Measurements from ENCODE around the gene ROBO3. TPM values are rescaled to one million over a fixed set of nuclear protein-coding genes. Genes with fewer than 3 reads are reported as not detected.

ROBO3 gene
- total and polyA plus RNA-seq, 2 of the 8 experiments (the other 6 are each of a cell fraction or from before 2014, with no cell fraction given): 12.1 to 24.6 TPM

DNA sequence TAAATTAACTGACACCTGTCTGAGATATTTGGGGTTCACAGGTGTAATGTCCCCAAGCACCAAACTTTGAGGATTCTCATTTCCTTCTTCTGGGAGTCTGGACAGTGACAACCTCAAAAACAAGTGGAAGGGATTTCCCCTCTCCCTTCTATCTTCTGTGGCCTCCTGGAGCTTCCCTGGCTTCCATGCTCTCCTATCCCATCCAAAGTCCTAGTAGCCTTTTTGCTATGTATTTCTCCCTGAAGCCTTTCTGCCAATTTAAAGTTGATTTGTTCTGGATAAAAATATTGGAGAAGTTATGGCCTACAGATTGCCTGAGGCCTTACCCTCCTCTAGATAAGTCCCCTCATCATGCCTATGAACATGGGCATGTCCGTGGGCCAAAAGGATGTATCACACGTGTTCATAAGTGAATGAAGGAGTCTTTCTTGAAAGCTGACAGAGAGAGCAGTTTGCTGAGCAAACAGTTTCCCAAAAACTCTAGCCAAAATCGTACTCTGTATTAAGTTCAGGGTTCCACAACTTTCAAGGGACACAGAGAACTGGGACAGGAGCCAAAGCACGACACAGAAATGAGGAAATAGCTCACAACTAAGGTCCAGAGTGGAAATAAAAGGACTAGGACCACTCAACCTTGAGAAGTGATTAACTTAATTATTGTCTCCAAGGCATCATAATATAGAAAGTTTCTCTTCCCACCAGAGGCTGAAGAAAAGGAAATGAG lies 63.9 kb downstream of the ROBO3 start:
- H3K79me1 ChIP-seq (ENCODE audit: low read depth, low read length): no peaks in the 10 kb centered on the region
- no peaks in the 10 kb centered on the region; the same call in 1 of the 2 replicates for H3K23me2 ChIP-seq (ENCODE audit: low read depth, low read length)
- no peak overlapping the region for H4K5ac ChIP-seq (ENCODE audit: insufficient read length, low read depth, low read length)
- H4K8ac ChIP-seq (ENCODE audit: extremely low read depth, insufficient read depth, low read length): no peak overlapping the region
- H2BK15ac ChIP-seq (ENCODE audit: low read length): no peak overlapping the region
- H2BK12ac ChIP-seq (ENCODE audit: low read depth, low read length): no peak overlapping the region
- H2AFZ ChIP-seq (ENCODE audit: low read length): no peak overlapping the region
- WGBS, 2 experiments (ENCODE audit: extremely low coverage in 1 of 2, insufficient coverage in 1 of 2, insufficient read length in 1 of 2, insufficient replicate concordance in 2 of 2, low coverage in 1 of 2, low lambda C conversion rate in 2 of 2, missing lambda C conversion rate in 1 of 2): 72% methylated on average over 4 of the region's 4 CpGs; no CpG with 5 or more reads in 1 of the 2 experiments
- FAIRE-seq (no peak), DNase-seq (ENCODE audit: low read depth in 1 of 2, low spot score in 2 of 2) (no peak)
- no peak overlapping the region for H2BK20ac ChIP-seq (ENCODE audit: low read length)
- no peak overlapping the region for H3K56ac ChIP-seq (replicated peaks; ENCODE audit: insufficient read length, low read depth, low read length)
- no peak overlapping the region for H3K4ac ChIP-seq (replicated peaks; ENCODE audit: insufficient read length, low read depth, low read length)
- no peak overlapping the region for H3K4me3 ChIP-seq (ENCODE audit: extremely low read depth in 1 of 4, insufficient read depth in 2 of 4, low read depth in 3 of 4, low read length in 4 of 4)
- H4K20me1 ChIP-seq (replicated peaks in 1 of 2; ENCODE audit: control insufficient read depth in 1 of 2, insufficient read depth in 2 of 2, low read length in 2 of 2): no peaks in the 10 kb centered on the region
- no peak overlapping the region for H3K27ac ChIP-seq (ENCODE audit: low read depth, low read length)
- no peak overlapping the region for H3K9ac ChIP-seq (replicated peaks in 1 of 4; ENCODE audit: extremely low read depth in 1 of 4, low read depth in 3 of 4, low read length in 3 of 4)
- no peak overlapping the region for H3K23ac ChIP-seq (ENCODE audit: insufficient read length)
- H3K27me3 ChIP-seq (replicated peaks in 1 of 4; ENCODE audit: control insufficient read depth in 3 of 4, extremely low read depth in 1 of 4, insufficient read depth in 3 of 4, low read length in 3 of 4): peaks cover 0 to 8% (median 1%) of the 10 kb centered on the region in 4 experiments; a peak in 3 of 7 replicates
- no peak overlapping the region for H2BK5ac ChIP-seq (ENCODE audit: low read depth, low read length)
- ChIA-PET POLR2A (ENCODE audit: partially characterized antibody) (no interaction called here), CTCF (ENCODE audit: partially characterized antibody) (interaction anchor here (1.1 to 1.4 kb wide), 2 partner anchors 8 to 504 kb away, joined by 3 to 4 read pairs; no protein-coding TSS in a partner anchor)
- H3K4me1 ChIP-seq (replicated peaks in 1 of 4; ENCODE audit: control insufficient read depth in 3 of 4, insufficient read depth in 4 of 4, low read length in 3 of 4): no peaks in the 10 kb centered on the region
- H4K91ac ChIP-seq (replicated peaks; ENCODE audit: insufficient read length, low read length): no peak overlapping the region
- H3K18ac ChIP-seq (ENCODE audit: extremely low read depth, low read length): no peak overlapping the region
- H2AK5ac ChIP-seq (ENCODE audit: low read depth, low read length): no peak overlapping the region
- H3K9me3 ChIP-seq (ENCODE audit: insufficient read depth in 2 of 2, low read depth in 1 of 2, low read length in 1 of 2): no peaks in the 10 kb centered on the region
- H3K4me2 ChIP-seq (ENCODE audit: insufficient read depth in 1 of 2, low read depth in 2 of 2, low read length in 2 of 2): no peak overlapping the region
- no peaks in the 10 kb centered on the region for H3K79me2 ChIP-seq (ENCODE audit: control insufficient read depth in 1 of 2, insufficient read depth in 2 of 2, low read length in 2 of 2)
- H3K36me3 ChIP-seq (ENCODE audit: control insufficient read depth in 2 of 4, insufficient read depth in 4 of 4, low read length in 3 of 4): no peaks in the 10 kb centered on the region
- no peak overlapping the region for H2BK120ac ChIP-seq (replicated peaks; ENCODE audit: low read depth, low read length)
- H3K14ac ChIP-seq (ENCODE audit: insufficient read length): no peak overlapping the region
- TF ChIP-seq TAF7 (optimal IDR thresholded peaks at IDR 0.05; ENCODE audit: borderline replicate concordance, low read depth, low read length): no peak
- TF ChIP-seq SIN3A (conservative IDR thresholded peaks at IDR 0.05 in 1 of 2, IDR thresholded peaks at IDR 0.05 in 1 of 2; ENCODE audit: low read depth in 1 of 2, low read length in 2 of 2): no peak
- no peak for TF ChIP-seq RNF2 (IDR thresholded peaks at IDR 0.05; ENCODE audit: borderline replicate concordance, low read depth, low read length, missing control alignments, poor library complexity, severe bottlenecking)
- TF ChIP-seq, protein P1, sequence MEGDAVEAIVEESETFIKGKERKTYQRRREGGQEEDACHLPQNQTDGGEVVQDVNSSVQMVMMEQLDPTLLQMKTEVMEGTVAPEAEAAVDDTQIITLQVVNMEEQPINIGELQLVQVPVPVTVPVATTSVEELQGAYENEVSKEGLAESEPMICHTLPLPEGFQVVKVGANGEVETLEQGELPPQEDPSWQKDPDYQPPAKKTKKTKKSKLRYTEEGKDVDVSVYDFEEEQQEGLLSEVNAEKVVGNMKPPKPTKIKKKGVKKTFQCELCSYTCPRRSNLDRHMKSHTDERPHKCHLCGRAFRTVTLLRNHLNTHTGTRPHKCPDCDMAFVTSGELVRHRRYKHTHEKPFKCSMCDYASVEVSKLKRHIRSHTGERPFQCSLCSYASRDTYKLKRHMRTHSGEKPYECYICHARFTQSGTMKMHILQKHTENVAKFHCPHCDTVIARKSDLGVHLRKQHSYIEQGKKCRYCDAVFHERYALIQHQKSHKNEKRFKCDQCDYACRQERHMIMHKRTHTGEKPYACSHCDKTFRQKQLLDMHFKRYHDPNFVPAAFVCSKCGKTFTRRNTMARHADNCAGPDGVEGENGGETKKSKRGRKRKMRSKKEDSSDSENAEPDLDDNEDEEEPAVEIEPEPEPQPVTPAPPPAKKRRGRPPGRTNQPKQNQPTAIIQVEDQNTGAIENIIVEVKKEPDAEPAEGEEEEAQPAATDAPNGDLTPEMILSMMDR (IDR thresholded peaks at IDR 0.05; ENCODE audit: control extremely low read depth in 1 of 3, insufficient read depth in 1 of 3, low read depth in 1 of 3, low read length in 3 of 3): no peak
- TF ChIP-seq SRF (IDR thresholded peaks at IDR 0.05; ENCODE audit: low read depth, low read length): no peak
- no peak for TF ChIP-seq KDM4A (IDR thresholded peaks at IDR 0.05; ENCODE audit: low read depth, low read length, severe bottlenecking)
- TF ChIP-seq EGR1 (IDR thresholded peaks at IDR 0.05; ENCODE audit: borderline replicate concordance, low read depth, low read length): no peak
- no peak for TF ChIP-seq JUND (IDR thresholded peaks at IDR 0.05; ENCODE audit: low read length)
- TF ChIP-seq RBBP5 (IDR thresholded peaks at IDR 0.05; ENCODE audit: borderline replicate concordance, low read depth, low read length): no peak

Measured in H1 (cell line).